Adrenal gland (tissue), 5 donors: ENCODE results near the gene NDUFV3.
"Not testable (repeated sequence)": the region's sequence is repeated elsewhere in the genome, so short reads cannot be mapped to it uniquely, and the experiment has no call there.

Source experiments
- CTCF ChIP-seq, 6 experiments: fragments of 450-650 bp in 4 of 6; fragments of 200-600 bp in 2 of 6; sonication (generic) in 1 of 6; IDR thresholded peaks; 1 replicate in 5 of 6; 2 replicates in 1 of 6; pipeline versions ENCODE4 v1.5.1 to v1.8.0; 2016 to 2021; ENCODE audit warnings: antibody characterized with exemption in 6 of 6, mild to moderate bottlenecking in 2 of 6, moderate library complexity in 1 of 6
- POLR2A ChIP-seq, 2 donors: fragments of 450-650 bp; IDR thresholded peaks; one replicate each; pipeline ENCODE4 v1.6.1; 2017; ENCODE audit warnings: antibody characterized with exemption in 2 of 2, mild to moderate bottlenecking in 2 of 2, moderate library complexity in 1 of 2
- donor health status: DM: no; HTN: no; CAD: no.

GRCh38 chr21:42908484-42908883 lies 15.4 kb downstream of the NDUFV3 start:
- TF ChIP-seq POLR2A, CTCF (IDR thresholded peaks at IDR 0.05): not testable (repeated sequence)
